Measurements from ENCODE around the gene CYP27C1.

CYP27C1 gene

GRCh38 chr2:127175751-127176354, 44.2 kb downstream of the CYP27C1 start:
- no peak for TF ChIP-seq CTCF (IDR thresholded peaks at IDR 0.05; ENCODE audit: low read depth, low read length)
- no peak overlapping the region for H3K4me3 ChIP-seq (replicated peaks in 1 of 2; ENCODE audit: low read depth in 2 of 2, low read length in 2 of 2)
- DNase-seq (ENCODE audit: low read depth in 2 of 2) = peak in 1 of 2 donors; percentile 19

GRCh38 chr2:127175041-127175721, 44.9 kb downstream of the CYP27C1 start:
- DNase-seq (ENCODE audit: low read depth in 2 of 2) = peak; percentile 46 to 55
- no peak overlapping the region for H3K4me3 ChIP-seq (replicated peaks in 1 of 2; ENCODE audit: low read depth in 2 of 2, low read length in 2 of 2)
- TF ChIP-seq CTCF (IDR thresholded peaks at IDR 0.05; ENCODE audit: low read depth, low read length) = no peak

DNA sequence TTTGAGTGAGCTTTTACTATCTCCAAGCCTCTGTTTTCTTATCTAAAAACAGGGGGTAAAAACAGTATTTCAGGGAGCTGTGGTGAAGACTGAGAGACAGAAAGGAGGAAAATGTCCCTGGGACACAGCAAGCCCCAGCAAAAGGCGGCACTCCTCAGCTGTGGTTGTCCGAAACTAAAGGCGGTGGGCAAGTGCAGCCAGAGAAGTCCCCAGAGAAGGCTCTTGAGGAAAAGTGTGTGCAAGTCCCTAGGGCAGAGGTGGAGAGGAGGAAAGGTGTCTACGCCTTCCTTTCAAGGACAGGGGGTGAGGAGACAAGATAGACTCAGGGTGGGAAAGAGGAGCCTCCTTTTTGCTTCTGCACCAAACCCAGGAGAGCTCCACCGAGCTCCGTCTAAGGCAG, 45.5 kb downstream of the CYP27C1 start:
- H3K4me3 ChIP-seq (replicated peaks in 1 of 2; ENCODE audit: low read depth in 2 of 2, low read length in 2 of 2) = no peak overlapping the region
- TF ChIP-seq CTCF (IDR thresholded peaks at IDR 0.05; ENCODE audit: low read depth, low read length) = no peak
- DNase-seq (ENCODE audit: low read depth in 2 of 2) = no peak

- peak; percentile 52 for TF ChIP-seq CTCF (IDR thresholded peaks at IDR 0.05; ENCODE audit: low read depth, low read length)
- DNase-seq (ENCODE audit: low read depth in 2 of 2) = peak; percentile 58 to 60
- H3K4me3 ChIP-seq (replicated peaks in 1 of 2; ENCODE audit: low read depth in 2 of 2, low read length in 2 of 2) = no peak overlapping the region
These were observed 46.0 kb downstream of the CYP27C1 start for GRCh38 chr2:127174136-127174535.

GRCh38 chr2:127173057-127173456, 47.0 kb downstream of the CYP27C1 start:
- TF ChIP-seq CTCF (IDR thresholded peaks at IDR 0.05; ENCODE audit: low read depth, low read length) = no peak
- DNase-seq (ENCODE audit: low read depth in 2 of 2) = peak; percentile 91 to 97

DNA sequence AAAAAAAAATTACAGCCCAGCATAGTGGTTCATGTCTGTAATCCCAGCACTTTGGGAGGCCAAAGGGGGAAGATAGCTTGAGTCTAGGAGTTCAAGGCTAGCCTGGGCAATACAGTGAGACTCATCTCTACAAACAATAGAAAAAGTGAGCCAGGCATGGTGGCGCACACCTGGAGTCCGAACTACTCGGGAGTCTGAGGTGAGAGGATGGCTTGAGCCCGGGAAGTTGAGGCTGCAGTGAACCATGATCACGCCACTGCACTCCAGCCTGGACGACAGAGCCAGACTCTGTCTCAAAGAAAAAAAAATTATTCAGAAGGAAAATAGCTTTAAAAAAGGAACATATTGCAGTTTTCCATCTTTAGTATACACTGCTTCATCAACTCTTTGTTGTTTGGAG, 47.8 kb downstream of the CYP27C1 start:
- no peak overlapping the region for H3K4me3 ChIP-seq (replicated peaks in 1 of 2; ENCODE audit: low read depth in 2 of 2, low read length in 2 of 2)
- TF ChIP-seq CTCF (IDR thresholded peaks at IDR 0.05; ENCODE audit: low read depth, low read length) = no peak
- DNase-seq (ENCODE audit: low read depth in 2 of 2) = no peak

More at GRCh38 chr2:127173057-127173456, 47.0 kb downstream of the CYP27C1 start:
- no peak overlapping the region for H3K4me3 ChIP-seq (replicated peaks in 1 of 2; ENCODE audit: low read depth in 2 of 2, low read length in 2 of 2)

All from cardiac fibroblast (primary cell).